ENCODE results near the gene PPIP5K2. TPM values are rescaled to one million over a fixed set of nuclear protein-coding genes. Genes with fewer than 3 reads are reported as not detected.
A peak's percentile ranks its signal among the peaks of the same experiment; 100 is the strongest.
"Not testable (repeated sequence)": the region's sequence is repeated elsewhere in the genome, so short reads cannot be mapped to it uniquely, and the experiment has no call there.

PPIP5K2 gene
- total RNA-seq, 1 experiment from 2014 or later: 29.7 TPM

DNA sequence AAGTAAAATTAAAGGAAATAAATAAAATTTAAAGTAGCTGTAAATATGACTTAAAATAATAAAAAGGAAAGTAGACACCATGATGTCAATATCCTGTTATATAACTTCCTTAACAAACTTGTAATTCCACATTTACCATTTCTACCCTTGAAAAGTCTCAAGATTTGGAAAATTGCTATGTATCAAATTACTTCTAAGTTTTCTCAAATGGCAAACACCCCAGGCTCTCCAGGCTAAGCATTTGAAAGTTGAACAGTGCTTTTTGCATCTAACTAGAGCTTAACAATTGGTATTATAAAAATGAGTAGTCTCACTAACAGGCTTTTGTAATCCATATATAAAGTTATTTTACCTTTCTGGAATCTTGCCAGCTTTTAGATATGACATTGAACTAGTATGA is 97.0 kb downstream of the PPIP5K2 start:
- no peak for DNase-seq (ENCODE audit: unreplicated experiment)
- Mint-ChIP-seq H3K36me3 (ENCODE audit: insufficient read depth, unreplicated experiment) (no peaks in the 10 kb centered on the region), H3K27me3 (ENCODE audit: insufficient read depth, unreplicated experiment) (no peaks in the 10 kb centered on the region), H3K27ac (ENCODE audit: low read depth, unreplicated experiment) (no peak overlapping the region), H3K4me1 (ENCODE audit: insufficient read depth, unreplicated experiment) (peaks cover 5% of the 10 kb centered on the region), H3K4me3 (ENCODE audit: unreplicated experiment) (no peak overlapping the region), H3K9me3 (ENCODE audit: unreplicated experiment) (no peaks in the 10 kb centered on the region)
- POLR2A ChIA-PET: interaction anchor here (0.8 kb wide), 1 partner anchor 258 kb away, joined by 3 read pairs; no protein-coding TSS in a partner anchor
- intact Hi-C loops (cut with micrococcal nuclease): no loop called here
- TF ChIP-seq, protein P1, sequence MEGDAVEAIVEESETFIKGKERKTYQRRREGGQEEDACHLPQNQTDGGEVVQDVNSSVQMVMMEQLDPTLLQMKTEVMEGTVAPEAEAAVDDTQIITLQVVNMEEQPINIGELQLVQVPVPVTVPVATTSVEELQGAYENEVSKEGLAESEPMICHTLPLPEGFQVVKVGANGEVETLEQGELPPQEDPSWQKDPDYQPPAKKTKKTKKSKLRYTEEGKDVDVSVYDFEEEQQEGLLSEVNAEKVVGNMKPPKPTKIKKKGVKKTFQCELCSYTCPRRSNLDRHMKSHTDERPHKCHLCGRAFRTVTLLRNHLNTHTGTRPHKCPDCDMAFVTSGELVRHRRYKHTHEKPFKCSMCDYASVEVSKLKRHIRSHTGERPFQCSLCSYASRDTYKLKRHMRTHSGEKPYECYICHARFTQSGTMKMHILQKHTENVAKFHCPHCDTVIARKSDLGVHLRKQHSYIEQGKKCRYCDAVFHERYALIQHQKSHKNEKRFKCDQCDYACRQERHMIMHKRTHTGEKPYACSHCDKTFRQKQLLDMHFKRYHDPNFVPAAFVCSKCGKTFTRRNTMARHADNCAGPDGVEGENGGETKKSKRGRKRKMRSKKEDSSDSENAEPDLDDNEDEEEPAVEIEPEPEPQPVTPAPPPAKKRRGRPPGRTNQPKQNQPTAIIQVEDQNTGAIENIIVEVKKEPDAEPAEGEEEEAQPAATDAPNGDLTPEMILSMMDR (IDR thresholded peaks at IDR 0.05; ENCODE audit: unreplicated experiment): no peak
- CTCF ChIA-PET: interaction anchor here (0.5 to 2.1 kb wide), 4 partner anchors 8 to 711 kb away, joined by 3 to 9 read pairs (median 3); no protein-coding TSS in a partner anchor
- BruUV-seq (replicated peaks): no TSS peak

DNA sequence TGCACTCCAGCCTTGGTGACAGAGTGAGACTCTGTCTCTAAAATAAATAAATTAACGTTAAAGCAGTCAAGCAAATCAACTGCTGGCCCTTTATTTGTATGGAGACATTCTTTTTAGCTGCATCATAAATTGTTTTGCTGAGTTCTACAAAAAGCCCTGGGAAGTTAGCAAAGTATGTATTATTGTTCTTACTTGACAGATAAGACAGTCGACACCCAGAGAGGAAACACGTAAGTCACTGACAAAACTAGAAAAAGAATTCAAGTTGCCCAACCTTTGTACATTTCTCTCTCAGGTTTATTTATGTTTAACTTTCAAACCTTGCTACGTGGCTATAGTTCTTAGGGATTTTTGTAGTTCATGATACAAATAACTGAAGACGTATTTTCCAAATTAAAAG is 98.1 kb downstream of the PPIP5K2 start:
- POLR2A ChIA-PET: no interaction called here
- TF ChIP-seq, protein P1 (IDR thresholded peaks at IDR 0.05; ENCODE audit: unreplicated experiment): no peak
- intact Hi-C loops (cut with micrococcal nuclease): no loop called here
- no peaks in the 10 kb centered on the region for H3K36me3 Mint-ChIP-seq (ENCODE audit: insufficient read depth, unreplicated experiment)
- CTCF ChIA-PET: interaction anchor here (0.6 to 1.0 kb wide), 3 partner anchors 15 to 257 kb away, joined by 3 to 4 read pairs (median 3); no protein-coding TSS in a partner anchor
- BruUV-seq (replicated peaks): no TSS peak
- H3K4me3 Mint-ChIP-seq (ENCODE audit: unreplicated experiment): no peak overlapping the region
- peak; percentile 45 for DNase-seq (ENCODE audit: unreplicated experiment)
- H3K27me3 Mint-ChIP-seq (ENCODE audit: insufficient read depth, unreplicated experiment): no peaks in the 10 kb centered on the region
- no peak overlapping the region for H3K27ac Mint-ChIP-seq (ENCODE audit: low read depth, unreplicated experiment)
- no peaks in the 10 kb centered on the region for H3K9me3 Mint-ChIP-seq (ENCODE audit: unreplicated experiment)
- H3K4me1 Mint-ChIP-seq (ENCODE audit: insufficient read depth, unreplicated experiment): peaks cover 5% of the 10 kb centered on the region

DNA sequence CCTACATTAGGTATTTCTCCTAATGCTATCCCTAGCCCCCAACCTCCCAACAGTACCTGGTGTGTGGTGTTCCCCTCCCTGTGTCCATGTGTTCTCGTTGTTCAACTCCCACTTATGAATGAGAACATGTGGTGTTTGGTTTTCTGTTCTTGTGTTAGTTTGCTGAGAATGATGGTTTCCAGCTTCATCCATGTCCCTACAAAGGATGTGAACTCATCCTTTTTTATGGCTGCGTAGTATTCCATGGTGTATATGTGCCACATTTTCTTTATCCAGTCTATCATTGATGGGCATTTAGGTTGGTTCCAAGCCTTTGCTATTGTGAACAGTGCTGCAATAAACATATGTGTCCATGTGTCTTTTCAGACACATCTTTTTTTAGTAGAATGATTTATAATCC is 99.0 kb downstream of the PPIP5K2 start:
- intact Hi-C loops (cut with micrococcal nuclease); DNase-seq (ENCODE audit: unreplicated experiment); H3K36me3 Mint-ChIP-seq (ENCODE audit: insufficient read depth, unreplicated experiment); H3K27ac Mint-ChIP-seq (ENCODE audit: low read depth, unreplicated experiment); H3K27me3 Mint-ChIP-seq (ENCODE audit: insufficient read depth, unreplicated experiment); H3K4me3 Mint-ChIP-seq (ENCODE audit: unreplicated experiment); BruUV-seq (replicated peaks); H3K4me1 Mint-ChIP-seq (ENCODE audit: insufficient read depth, unreplicated experiment); H3K9me3 Mint-ChIP-seq (ENCODE audit: unreplicated experiment): not testable (repeated sequence)
- CTCF ChIA-PET: interaction anchor here (1.0 kb wide), 1 partner anchor 14 kb away, joined by 4 read pairs; no protein-coding TSS in a partner anchor
- POLR2A ChIA-PET: interaction anchor here (0.6 kb wide), 1 partner anchor 286 kb away, joined by 4 read pairs; no protein-coding TSS in a partner anchor

DNA sequence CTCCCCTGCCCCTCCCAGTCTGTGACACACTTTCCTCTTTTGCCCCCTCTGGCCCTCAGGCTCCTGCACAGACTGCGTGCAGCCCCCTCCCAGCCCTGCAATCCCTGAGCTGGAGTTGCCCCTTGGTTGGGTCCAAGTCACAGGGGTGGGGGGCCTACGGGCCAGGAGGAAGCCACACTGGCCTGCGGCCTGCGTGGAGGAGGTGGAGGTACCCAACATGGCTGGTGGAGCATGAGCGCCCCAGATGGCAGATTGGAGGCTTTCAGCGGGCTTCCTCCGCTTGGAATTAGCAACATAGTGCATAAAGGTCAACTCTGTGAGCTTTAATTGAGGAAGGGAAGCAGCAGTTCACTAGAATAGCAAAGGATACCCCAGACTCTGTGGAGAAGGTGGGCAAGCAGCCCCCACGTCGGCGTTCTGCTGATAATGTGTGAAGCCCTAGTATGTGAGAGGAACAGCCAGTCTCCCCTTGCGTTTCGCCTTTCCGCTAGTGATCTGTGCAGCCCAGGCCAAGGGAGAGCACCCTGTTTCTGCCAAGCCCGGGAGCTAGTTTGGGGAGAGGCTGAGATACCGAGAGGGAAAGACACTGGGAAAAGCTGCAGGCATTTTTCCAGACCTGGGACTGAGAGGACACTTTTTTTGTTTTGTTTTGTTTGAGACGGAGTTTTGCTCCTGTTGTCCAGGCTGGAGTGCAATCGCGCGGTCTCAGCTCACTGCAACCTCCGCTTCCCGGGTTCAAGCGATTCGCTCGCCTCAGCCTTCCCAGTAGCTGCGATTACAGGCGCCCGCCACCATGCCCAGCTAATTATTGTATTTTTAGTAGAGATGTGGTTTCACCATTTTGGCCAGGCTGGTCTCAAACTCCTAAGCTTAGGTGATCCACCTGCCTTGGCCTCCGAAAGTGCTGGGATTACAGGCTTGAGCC is 103.2 kb downstream of the PPIP5K2 start:
- no peak for DNase-seq (ENCODE audit: unreplicated experiment)
- TF ChIP-seq, protein P1 (IDR thresholded peaks at IDR 0.05; ENCODE audit: unreplicated experiment): no peak
- Mint-ChIP-seq H3K27ac (ENCODE audit: low read depth, unreplicated experiment) (no peak overlapping the region), H3K36me3 (ENCODE audit: insufficient read depth, unreplicated experiment) (no peaks in the 10 kb centered on the region), H3K4me3 (ENCODE audit: unreplicated experiment) (no peak overlapping the region), H3K9me3 (ENCODE audit: unreplicated experiment) (no peaks in the 10 kb centered on the region), H3K4me1 (ENCODE audit: insufficient read depth, unreplicated experiment) (no peaks in the 10 kb centered on the region), H3K27me3 (ENCODE audit: insufficient read depth, unreplicated experiment) (no peaks in the 10 kb centered on the region)
- BruUV-seq (replicated peaks): no TSS peak
- intact Hi-C loops (cut with micrococcal nuclease): no loop called here
- CTCF ChIA-PET: interaction anchor here (0.5 to 3.8 kb wide), 15 partner anchors 9 to 638 kb away, joined by 3 to 58 read pairs (median 4); no protein-coding TSS in a partner anchor
- POLR2A ChIA-PET: no interaction called here

Measured in MCF 10A (cell line).